Left ventricle myocardium inferior (tissue), 1 donor: Measurements from ENCODE around the gene THSD4. TPM values are rescaled to one million over a fixed set of nuclear protein-coding genes. Genes with fewer than 3 reads are reported as not detected.

Source experiments
- DNase-seq: peaks from one replicate; pipeline ENCODE4 v3.0.0-alpha.2; 2020
- H3K27ac ChIP-seq: fragments of 200-600 bp; replicated peaks from 2 replicates; pipeline ENCODE4 v1.8.0; 2021
- H3K27me3 ChIP-seq: fragments of 200-600 bp; 2 replicates; pipeline ENCODE4 v1.8.0; 2021; ENCODE audit warnings: low read depth
- H3K36me3 ChIP-seq: fragments of 200-600 bp; 2 replicates; pipeline ENCODE4 v1.8.0; 2021
- H3K4me1 ChIP-seq: fragments of 200-600 bp; 2 replicates; pipeline ENCODE4 v1.8.0; 2021
- H3K4me3 ChIP-seq: fragments of 200-600 bp; 2 replicates; pipeline ENCODE4 v1.8.0; 2021; ENCODE audit warnings: mild to moderate bottlenecking, moderate library complexity
- H3K9me3 ChIP-seq: fragments of 200-600 bp; replicated peaks from 2 replicates; pipeline ENCODE4 v1.8.0; 2021
- CTCF ChIP-seq: fragments of 200-600 bp; IDR thresholded peaks from 2 replicates; pipeline ENCODE4 v1.8.0; 2021; ENCODE audit warnings: antibody characterized with exemption, mild to moderate bottlenecking, borderline replicate concordance
- intact Hi-C: fragments of 100-400 bp; cut with micrococcal nuclease; formaldehyde crosslinking; loops from one replicate; pipeline ENCODE4 v1.11.0; 2022
- total RNA-seq: library from RNA; stranded (reverse); fragmentation: NEBNext Ultra II Directional; extraction: Animal tissue kit (Norgen Biotek cat#: 25700); gene quantifications from one replicate; pipeline ENCODE4 v1.2.1, GENCODE V29; 2021
- donor health status: DM: no; HTN: yes; CAD: no; lungs with severe emphysema.

Gene THSD4
- total RNA-seq, 1 donor from 2014 or later, result 95.8 TPM

GRCh38 chr15:71192816-71193215 is 77.5 kb downstream of the THSD4 start:
- H3K4me3 ChIP-seq, result no peak overlapping the region
- no peaks in the 10 kb centered on the region for H3K27me3 ChIP-seq
- TF ChIP-seq CTCF, result no peak
- intact Hi-C loops, result no loop called here
- no peak for DNase-seq
- peaks cover 18% of the 10 kb centered on the region for H3K4me1 ChIP-seq
- no peaks in the 10 kb centered on the region for H3K9me3 ChIP-seq
- peak overlapping the region; percentile 16 for H3K27ac ChIP-seq
- no peaks in the 10 kb centered on the region for H3K36me3 ChIP-seq

GRCh38 chr15:71194286-71194685 is 79.0 kb downstream of the THSD4 start:
- Histone ChIP-seq H3K4me3 (no peak overlapping the region), H3K4me1 (peaks cover 30% of the 10 kb centered on the region), H3K9me3 (no peaks in the 10 kb centered on the region), H3K36me3 (no peaks in the 10 kb centered on the region), H3K27ac (no peak overlapping the region), H3K27me3 (no peaks in the 10 kb centered on the region)
- intact Hi-C loops, result no loop called here
- DNase-seq, result no peak
- no peak for TF ChIP-seq CTCF

- H3K4me1 ChIP-seq, result peaks cover 33% of the 10 kb centered on the region
- no peak overlapping the region for H3K27ac ChIP-seq
- no peaks in the 10 kb centered on the region for H3K27me3 ChIP-seq
- peak; percentile 9 for TF ChIP-seq CTCF
- no peak for DNase-seq
- intact Hi-C loops, result no loop called here
- no peaks in the 10 kb centered on the region for H3K36me3 ChIP-seq
- H3K4me3 ChIP-seq, result no peak overlapping the region
- no peaks in the 10 kb centered on the region for H3K9me3 ChIP-seq
These were observed 80.0 kb downstream of the THSD4 start for GRCh38 chr15:71195242-71195641.

GRCh38 chr15:71197620-71198019 is 82.3 kb downstream of the THSD4 start:
- Histone ChIP-seq H3K27me3 (no peaks in the 10 kb centered on the region), H3K36me3 (no peaks in the 10 kb centered on the region), H3K4me1 (peaks cover 40% of the 10 kb centered on the region), H3K9me3 (no peaks in the 10 kb centered on the region), H3K4me3 (no peak overlapping the region), H3K27ac (peak overlapping the region; percentile 57)
- intact Hi-C loops, result no loop called here
- no peak for DNase-seq
- no peak for TF ChIP-seq CTCF

- no peaks in the 10 kb centered on the region for H3K36me3 ChIP-seq
- no peak for TF ChIP-seq CTCF
- DNase-seq, result no peak
- peaks cover 47% of the 10 kb centered on the region for H3K4me1 ChIP-seq
- intact Hi-C loops, result no loop called here
- peak overlapping the region; percentile 57 for H3K27ac ChIP-seq
- H3K4me3 ChIP-seq, result no peak overlapping the region
- no peaks in the 10 kb centered on the region for H3K9me3 ChIP-seq
- H3K27me3 ChIP-seq, result no peaks in the 10 kb centered on the region
These were observed 83.6 kb downstream of the THSD4 start for GRCh38 chr15:71198846-71199245.
